Mesendoderm (in vitro differentiated cells): Measurements from ENCODE around the gene TRIM13.
A peak's percentile ranks its signal among the peaks of the same experiment; 100 is the strongest.

Experiments
- DNase-seq: peaks from one replicate; pipeline ENCODE4 v3.0.0; 2013
- H2AK5ac ChIP-seq: 2 replicates; pipeline ENCODE4 v1.6.1; 2013; ENCODE audit warnings: low read length, inconsistent platforms
- H2BK120ac ChIP-seq: 2 replicates; pipeline ENCODE4 v1.6.1; 2013; ENCODE audit warnings: low read depth, mild to moderate bottlenecking, low read length, moderate library complexity, mixed read lengths
- H2BK15ac ChIP-seq: replicated peaks from 2 replicates; pipeline ENCODE4 v1.6.1; 2013; ENCODE audit warnings: low read depth, mild to moderate bottlenecking, moderate library complexity
- H2BK5ac ChIP-seq: 2 replicates; pipeline ENCODE4 v1.6.1; 2013; ENCODE audit warnings: low read length, inconsistent platforms
- H3K18ac ChIP-seq: 2 replicates; pipeline ENCODE4 v1.6.1; 2013; ENCODE audit warnings: mild to moderate bottlenecking, low read length, mixed read lengths
- H3K23ac ChIP-seq: one replicate; pipeline ENCODE4 v1.6.1; 2013; ENCODE audit warnings: low read length
- H3K27ac ChIP-seq: 2 replicates; pipeline ENCODE4 v1.5.1; 2013; ENCODE audit warnings: low read depth, mild to moderate bottlenecking, inconsistent platforms, low read length, moderate library complexity
- H3K27me3 ChIP-seq: 2 replicates; pipeline ENCODE4 v1.6.1; 2013; ENCODE audit warnings: low read length, control low read depth, mild to moderate bottlenecking, inconsistent platforms; ENCODE audit not compliant: insufficient read depth, poor library complexity
- H3K36me3 ChIP-seq: 2 replicates; pipeline ENCODE4 v1.6.1; 2013; ENCODE audit warnings: low read length, inconsistent platforms; ENCODE audit not compliant: control insufficient read depth, insufficient read depth
- H3K4ac ChIP-seq: one replicate; pipeline ENCODE4 v1.6.1; 2013; ENCODE audit warnings: low read depth, mild to moderate bottlenecking, low read length, moderate library complexity
- H3K4me1 ChIP-seq: 2 replicates; pipeline ENCODE4 v1.6.1; 2013; ENCODE audit warnings: low read depth, low read length, inconsistent platforms; ENCODE audit not compliant: control insufficient read depth
- H3K4me2 ChIP-seq: 2 replicates; pipeline ENCODE4 v1.6.1; 2013; ENCODE audit warnings: low read length
- H3K4me3 ChIP-seq: 2 replicates; pipeline ENCODE4 v1.5.1; 2013; ENCODE audit warnings: mild to moderate bottlenecking, low read length
- H3K56ac ChIP-seq: one replicate; pipeline ENCODE4 v1.6.1; 2013; ENCODE audit warnings: low read length
- H3K79me1 ChIP-seq: 2 replicates; pipeline ENCODE4 v1.6.1; 2013; ENCODE audit warnings: low read length, inconsistent platforms
- H3K79me2 ChIP-seq: 2 replicates; pipeline ENCODE4 v1.6.1; 2013; ENCODE audit warnings: mild to moderate bottlenecking, low read length; ENCODE audit not compliant: control insufficient read depth, insufficient read depth
- H3K9ac ChIP-seq: 2 replicates; pipeline ENCODE4 v1.6.1; 2013; ENCODE audit warnings: low read length, inconsistent platforms
- H4K5ac ChIP-seq: one replicate; pipeline ENCODE4 v1.6.1; 2013; ENCODE audit warnings: low read length
- H4K8ac ChIP-seq: one replicate; pipeline ENCODE4 v1.6.1; 2013; ENCODE audit warnings: low read depth, mild to moderate bottlenecking, control low read depth, low read length, moderate library complexity
- WGBS: extraction: QIAGEN DNeasy Blood & Tissue Kit; methylation state at CpG from one replicate; pipeline ENCODE4 v1.1.7; 2013; ENCODE audit warnings: low lambda C conversion rate, missing lambda C conversion rate; ENCODE audit not compliant: insufficient coverage; ENCODE audit errors: extremely low coverage; 5-methylcytosine and 5-hydroxymethylcytosine counted together

Gene TRIM13

DNA sequence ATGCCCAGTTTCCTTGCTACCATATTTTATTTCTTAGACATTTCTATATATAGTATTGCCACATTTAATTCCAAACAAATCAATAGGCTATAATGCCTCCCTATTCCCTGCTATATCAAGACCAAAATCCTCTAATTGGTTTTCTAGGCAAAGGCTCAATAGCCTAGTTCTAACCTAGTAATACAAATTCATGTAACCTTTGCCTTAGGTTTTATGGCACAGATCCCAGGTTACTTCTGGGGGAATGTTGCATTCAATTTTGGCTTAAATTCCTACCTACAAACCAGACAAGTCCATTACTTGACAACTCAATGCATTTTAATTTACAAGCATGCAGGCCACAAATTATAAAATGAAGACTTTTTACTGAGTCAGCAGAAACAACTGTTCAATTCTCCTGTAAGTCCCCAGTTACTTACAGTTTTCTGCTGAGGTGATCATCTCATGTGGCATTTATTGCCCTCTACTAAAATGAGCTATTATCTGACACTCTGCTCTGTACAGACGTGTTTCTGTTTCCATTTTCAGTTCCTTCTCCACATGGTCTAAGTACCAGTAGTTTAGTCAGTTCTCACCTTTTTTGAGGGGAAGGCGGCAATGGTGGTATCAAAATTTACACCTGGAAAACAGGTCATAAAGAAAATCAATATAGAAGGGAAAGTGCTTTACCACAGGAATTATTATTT, 30.1 kb downstream of the TRIM13 start:
- H2BK5ac ChIP-seq, result no peak overlapping the region

DNA sequence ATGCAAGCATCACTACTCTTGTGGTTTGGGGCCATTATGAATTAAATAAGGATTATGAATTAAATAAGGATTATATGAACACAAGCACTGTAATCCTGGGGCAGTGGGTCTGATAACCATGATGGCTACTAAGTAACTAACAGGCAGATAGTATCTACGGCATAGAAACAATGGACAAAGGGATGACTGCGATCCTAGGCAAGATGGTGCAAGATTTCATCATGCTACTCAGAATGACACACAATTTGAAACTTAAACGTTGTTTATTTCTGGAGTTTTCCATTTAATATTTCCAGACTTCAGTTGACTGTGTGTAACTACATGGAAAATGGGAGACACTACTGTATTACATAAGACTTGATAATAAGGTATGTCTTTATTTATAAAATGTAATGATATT, 33.5 kb downstream of the TRIM13 start:
- WGBS, result no CpG with 5 or more reads among the region's 3 CpGs

More for the DNA sequence above, 30.1 kb downstream of the TRIM13 start:
- H3K9ac ChIP-seq, result no peak overlapping the region
- no peak overlapping the region for H3K23ac ChIP-seq
- WGBS, result no CpG with 5 or more reads among the region's 2 CpGs
- no peaks in the 10 kb centered on the region for H3K36me3 ChIP-seq
- no peak overlapping the region for H2AK5ac ChIP-seq
- no peaks in the 10 kb centered on the region for H3K4me1 ChIP-seq
- H3K27me3 ChIP-seq, result no peaks in the 10 kb centered on the region
- no peaks in the 10 kb centered on the region for H3K79me2 ChIP-seq
- no peaks in the 10 kb centered on the region for H3K79me1 ChIP-seq
- no peak overlapping the region for H4K8ac ChIP-seq
- no peak overlapping the region for H3K4ac ChIP-seq
- no peak overlapping the region for H3K27ac ChIP-seq
- no peak overlapping the region for H2BK15ac ChIP-seq
- no peak for DNase-seq
- no peak overlapping the region for H3K18ac ChIP-seq
- H3K4me2 ChIP-seq, result no peak overlapping the region
- H2BK120ac ChIP-seq, result no peak overlapping the region
- H3K4me3 ChIP-seq, result no peak overlapping the region
- H3K56ac ChIP-seq, result no peak overlapping the region
- H4K5ac ChIP-seq, result no peak overlapping the region

DNA sequence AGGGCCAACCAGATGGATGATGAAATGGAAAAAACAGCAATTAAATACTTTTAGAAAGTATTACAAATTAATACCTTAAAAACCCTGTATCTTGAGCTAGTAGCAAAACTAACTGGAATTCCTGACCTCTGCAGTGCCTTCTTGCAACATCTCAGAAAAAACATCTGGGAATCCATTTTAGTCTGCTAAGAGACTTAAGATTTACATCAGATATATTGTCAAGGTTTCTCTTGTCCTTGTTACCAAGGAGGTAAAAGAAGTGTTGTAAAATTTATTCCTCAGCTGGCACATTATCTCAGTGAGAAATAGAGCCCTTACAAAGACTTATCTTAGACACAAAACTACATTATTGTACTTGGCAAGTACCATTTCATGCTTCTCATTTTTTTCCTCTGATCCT, 36.9 kb downstream of the TRIM13 start:
- Histone ChIP-seq H3K4me2 (no peak overlapping the region), H3K27ac (no peak overlapping the region), H3K4me3 (no peak overlapping the region), H2BK15ac (no peak overlapping the region), H3K18ac (no peak overlapping the region), H3K4me1 (peaks cover 2% of the 10 kb centered on the region), H3K23ac (no peak overlapping the region), H2AK5ac (no peak overlapping the region), H3K36me3 (no peaks in the 10 kb centered on the region), H3K27me3 (no peaks in the 10 kb centered on the region), H3K56ac (no peak overlapping the region), H3K4ac (no peak overlapping the region), H3K79me1 (no peaks in the 10 kb centered on the region), H3K9ac (no peak overlapping the region), H2BK5ac (no peak overlapping the region), H3K79me2 (no peaks in the 10 kb centered on the region), H2BK120ac (no peak overlapping the region), H4K8ac (no peak overlapping the region), H4K5ac (no peak overlapping the region)
- DNase-seq, result no peak

More for the DNA sequence above, 33.5 kb downstream of the TRIM13 start:
- H2AK5ac ChIP-seq, result no peak overlapping the region
- H3K18ac ChIP-seq, result no peak overlapping the region
- no peak overlapping the region for H3K4me3 ChIP-seq
- DNase-seq, result peak; percentile 75
- no peaks in the 10 kb centered on the region for H3K36me3 ChIP-seq
- no peak overlapping the region for H2BK120ac ChIP-seq
- H3K23ac ChIP-seq, result no peak overlapping the region
- no peak overlapping the region for H3K56ac ChIP-seq
- H4K8ac ChIP-seq, result no peak overlapping the region
- H3K79me2 ChIP-seq, result no peaks in the 10 kb centered on the region
- no peak overlapping the region for H3K9ac ChIP-seq
- no peak overlapping the region for H3K4me2 ChIP-seq
- no peaks in the 10 kb centered on the region for H3K4me1 ChIP-seq
- no peak overlapping the region for H3K4ac ChIP-seq
- no peak overlapping the region for H2BK5ac ChIP-seq
- no peak overlapping the region for H2BK15ac ChIP-seq
- no peaks in the 10 kb centered on the region for H3K27me3 ChIP-seq
- H3K27ac ChIP-seq, result no peak overlapping the region
- no peak overlapping the region for H4K5ac ChIP-seq
- no peaks in the 10 kb centered on the region for H3K79me1 ChIP-seq

DNA sequence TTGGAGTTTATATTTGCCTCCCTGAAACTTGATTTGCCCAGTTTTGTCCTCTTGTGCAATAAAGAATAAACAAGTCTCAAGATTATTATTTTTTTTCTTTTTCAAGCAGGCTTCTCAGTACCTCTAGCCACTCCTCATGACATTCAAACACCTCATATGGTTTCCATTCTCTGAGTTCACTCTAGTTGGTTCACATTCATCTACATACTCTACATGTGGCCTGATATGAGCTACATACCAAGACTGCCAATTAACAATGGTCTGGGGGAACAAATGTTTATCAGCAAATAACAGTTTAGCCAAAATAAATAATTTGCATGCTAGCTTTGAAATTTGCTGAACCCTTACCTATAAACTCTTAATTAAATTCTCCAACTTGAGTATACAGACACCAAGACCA, 40.9 kb downstream of the TRIM13 start:
- Histone ChIP-seq H3K9ac (no peak overlapping the region), H3K27me3 (no peaks in the 10 kb centered on the region), H3K23ac (no peak overlapping the region), H2BK5ac (no peak overlapping the region), H3K79me2 (no peaks in the 10 kb centered on the region), H3K18ac (no peak overlapping the region), H3K79me1 (no peaks in the 10 kb centered on the region), H3K4me1 (peaks cover 2% of the 10 kb centered on the region), H3K4ac (no peak overlapping the region), H4K8ac (no peak overlapping the region), H3K4me2 (no peak overlapping the region), H3K4me3 (no peak overlapping the region), H4K5ac (no peak overlapping the region), H3K27ac (no peak overlapping the region), H2BK15ac (no peak overlapping the region), H3K56ac (no peak overlapping the region), H2BK120ac (no peak overlapping the region), H3K36me3 (no peaks in the 10 kb centered on the region), H2AK5ac (no peak overlapping the region)
- peak; percentile 91 for DNase-seq

DNA sequence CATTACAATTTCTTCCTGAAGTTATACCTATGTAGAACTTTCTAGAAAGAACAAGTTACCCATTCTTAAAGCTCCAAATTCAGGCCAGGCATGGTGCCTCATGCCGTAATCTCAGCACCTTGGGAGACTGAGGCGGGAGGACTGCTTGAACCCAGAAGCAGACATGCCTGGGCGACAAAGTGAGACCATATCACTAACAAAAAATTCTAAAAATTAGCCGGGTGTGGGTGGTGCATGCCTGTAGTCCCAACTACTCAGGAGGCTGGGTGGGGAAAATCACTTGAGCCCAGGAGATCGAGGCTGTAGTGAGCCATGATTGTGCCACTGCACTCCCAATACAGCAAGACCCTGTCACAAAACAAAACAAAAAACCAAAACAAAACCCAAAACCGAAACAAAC, 41.4 kb downstream of the TRIM13 start:
- no peak overlapping the region for H2BK15ac ChIP-seq
- H3K4me2 ChIP-seq, result no peak overlapping the region
- WGBS, result 100% methylated on average over 1 of the region's 6 CpGs
- H2BK120ac ChIP-seq, result no peak overlapping the region
- no peaks in the 10 kb centered on the region for H3K36me3 ChIP-seq
- no peaks in the 10 kb centered on the region for H3K79me1 ChIP-seq
- H3K9ac ChIP-seq, result no peak overlapping the region
- H4K8ac ChIP-seq, result no peak overlapping the region
- no peak overlapping the region for H3K4me3 ChIP-seq
- H3K23ac ChIP-seq, result no peak overlapping the region
- peak overlapping the region; percentile 57 for H2BK5ac ChIP-seq
- peak overlapping the region; percentile 70 for H3K18ac ChIP-seq
- no peak overlapping the region for H2AK5ac ChIP-seq
- H3K27ac ChIP-seq, result peak overlapping the region; percentile 31
- no peaks in the 10 kb centered on the region for H3K27me3 ChIP-seq
- no peak overlapping the region for H3K4ac ChIP-seq
- no peak for DNase-seq
- H3K56ac ChIP-seq, result peak overlapping the region; percentile 56
- H4K5ac ChIP-seq, result no peak overlapping the region
- H3K79me2 ChIP-seq, result no peaks in the 10 kb centered on the region
- peaks cover 2% of the 10 kb centered on the region for H3K4me1 ChIP-seq

DNA sequence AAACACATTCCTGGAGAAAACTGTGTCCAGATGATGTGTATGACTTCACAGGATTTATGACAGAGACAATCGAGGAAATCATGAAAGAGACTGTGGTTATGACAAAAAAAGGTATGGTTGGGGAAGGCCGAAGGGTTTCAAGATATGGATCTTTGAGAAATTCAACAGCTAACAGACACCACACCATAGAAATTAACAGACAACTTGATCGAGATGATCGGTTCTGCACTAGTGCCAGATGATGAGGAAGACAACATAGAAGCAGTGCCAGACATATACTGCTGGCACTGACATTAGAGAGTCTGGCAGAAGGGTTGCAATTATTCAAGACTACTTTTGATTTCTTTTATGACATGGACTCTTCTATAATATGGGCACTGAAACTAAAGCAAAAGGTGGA, 55.6 kb downstream of the TRIM13 start:
- Histone ChIP-seq H3K4me1 (no peaks in the 10 kb centered on the region), H3K4ac (no peak overlapping the region), H2BK120ac (no peak overlapping the region), H2BK5ac (no peak overlapping the region), H3K79me2 (no peaks in the 10 kb centered on the region), H3K4me3 (no peak overlapping the region), H3K23ac (no peak overlapping the region), H3K9ac (no peak overlapping the region), H3K56ac (no peak overlapping the region), H4K5ac (no peak overlapping the region), H3K18ac (no peak overlapping the region), H2AK5ac (no peak overlapping the region), H3K79me1 (peaks cover 1% of the 10 kb centered on the region), H3K4me2 (no peak overlapping the region), H3K27ac (no peak overlapping the region), H4K8ac (no peak overlapping the region), H2BK15ac (no peak overlapping the region), H3K36me3 (no peaks in the 10 kb centered on the region), H3K27me3 (no peaks in the 10 kb centered on the region)
- DNase-seq, result no peak
- no CpG with 5 or more reads among the region's 4 CpGs for WGBS
